NCI-H345 treated with DMSO at 0.1 percent for 48 hours (cell line): ENCODE data around the gene ADI1.
"Not testable (repeated sequence)": the region's sequence is repeated elsewhere in the genome, so short reads cannot be mapped to it uniquely, and the experiment has no call there.

ENCODE experiments used
- DNase-seq: peaks from one replicate; lab custom pipeline; 2025; ENCODE audit not compliant: unreplicated experiment; lab: John Stamatoyannopoulos, UW

ADI1 gene

DNA sequence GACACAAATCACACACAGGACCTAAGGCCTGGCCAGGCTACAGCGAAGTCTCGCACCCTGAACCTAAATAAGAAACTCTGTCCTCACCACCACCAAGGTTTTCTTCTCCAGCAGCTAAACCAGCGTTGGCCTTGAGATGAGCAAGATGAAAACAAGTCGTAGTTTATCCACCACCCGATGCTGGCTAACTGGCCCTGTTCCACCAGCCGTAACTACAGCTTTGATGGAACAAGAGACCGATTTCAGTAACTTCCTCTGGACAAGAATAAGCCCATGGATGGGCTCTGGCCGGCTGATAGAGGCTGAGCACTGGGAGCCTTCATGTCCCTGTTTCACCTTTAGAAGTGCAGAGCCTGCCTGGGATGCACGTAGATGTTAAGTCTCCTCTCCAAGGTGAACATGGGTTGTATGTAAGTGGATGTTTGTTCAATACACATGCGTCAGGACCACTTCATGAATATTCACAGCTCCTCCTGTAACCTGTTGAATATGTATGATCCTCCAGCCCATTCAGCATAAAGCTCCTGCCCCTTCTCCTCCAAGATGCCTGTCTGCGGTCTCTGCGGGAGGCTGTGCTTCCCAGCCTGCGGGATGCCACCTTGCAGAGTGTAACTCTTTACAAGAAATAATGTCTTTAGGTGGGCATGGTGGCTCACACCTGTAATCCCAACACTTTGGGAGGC is 24.2 kb downstream of the ADI1 start:
- DNase-seq = no peak

DNA sequence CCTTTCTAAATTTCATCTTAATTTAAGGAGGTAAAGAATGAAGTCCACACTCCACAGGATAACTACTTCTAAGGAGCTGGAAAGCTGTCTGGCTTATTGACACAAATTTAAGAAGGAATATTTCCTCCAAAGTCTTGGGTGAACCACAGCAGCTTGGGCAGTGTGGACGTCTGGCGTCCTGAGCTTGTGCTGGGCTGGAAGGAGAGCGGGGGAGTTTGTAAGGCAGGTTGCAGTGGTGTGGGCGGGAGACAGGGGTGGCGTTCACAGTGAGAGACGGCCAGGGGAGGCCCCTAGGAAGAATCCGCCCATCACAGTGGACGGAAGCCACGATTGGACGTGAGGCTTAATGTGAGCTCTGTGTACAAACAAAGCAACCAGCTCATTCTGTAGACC is 25.7 kb downstream of the ADI1 start:
- DNase-seq = no peak

GRCh38 chr2:3492951-3493614 is 26.2 kb downstream of the ADI1 start:
- no peak for DNase-seq

- DNase-seq = not testable (repeated sequence)
These were observed 26.9 kb downstream of the ADI1 start for GRCh38 chr2:3492475-3492787.

GRCh38 chr2:3491716-3492474 is 27.4 kb downstream of the ADI1 start:
- no peak for DNase-seq

DNA sequence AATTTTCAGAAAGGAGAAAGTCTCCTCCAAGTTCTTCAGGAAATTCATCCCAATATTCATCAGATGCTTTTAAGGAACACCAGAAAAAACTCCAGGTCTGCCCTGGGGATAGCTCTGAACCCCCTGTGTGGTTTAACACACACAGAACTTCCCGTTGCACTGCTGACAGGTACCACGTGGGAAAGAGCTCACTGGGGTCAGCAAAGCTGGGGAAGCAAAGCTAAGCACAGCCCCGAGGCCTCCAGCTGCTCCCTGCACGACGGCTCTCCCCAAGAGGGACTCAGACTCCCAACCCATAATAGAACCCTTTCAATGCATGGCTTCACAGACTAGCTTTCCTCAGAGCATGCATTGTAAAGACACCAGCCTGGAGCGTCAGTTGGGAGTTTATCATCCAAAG is 28.0 kb downstream of the ADI1 start:
- DNase-seq = no peak

- no peak for DNase-seq
These were observed 28.9 kb downstream of the ADI1 start for GRCh38 chr2:3490191-3491170.

- DNase-seq = no peak
These were observed 29.6 kb downstream of the ADI1 start for GRCh38 chr2:3489764-3490115.

DNA sequence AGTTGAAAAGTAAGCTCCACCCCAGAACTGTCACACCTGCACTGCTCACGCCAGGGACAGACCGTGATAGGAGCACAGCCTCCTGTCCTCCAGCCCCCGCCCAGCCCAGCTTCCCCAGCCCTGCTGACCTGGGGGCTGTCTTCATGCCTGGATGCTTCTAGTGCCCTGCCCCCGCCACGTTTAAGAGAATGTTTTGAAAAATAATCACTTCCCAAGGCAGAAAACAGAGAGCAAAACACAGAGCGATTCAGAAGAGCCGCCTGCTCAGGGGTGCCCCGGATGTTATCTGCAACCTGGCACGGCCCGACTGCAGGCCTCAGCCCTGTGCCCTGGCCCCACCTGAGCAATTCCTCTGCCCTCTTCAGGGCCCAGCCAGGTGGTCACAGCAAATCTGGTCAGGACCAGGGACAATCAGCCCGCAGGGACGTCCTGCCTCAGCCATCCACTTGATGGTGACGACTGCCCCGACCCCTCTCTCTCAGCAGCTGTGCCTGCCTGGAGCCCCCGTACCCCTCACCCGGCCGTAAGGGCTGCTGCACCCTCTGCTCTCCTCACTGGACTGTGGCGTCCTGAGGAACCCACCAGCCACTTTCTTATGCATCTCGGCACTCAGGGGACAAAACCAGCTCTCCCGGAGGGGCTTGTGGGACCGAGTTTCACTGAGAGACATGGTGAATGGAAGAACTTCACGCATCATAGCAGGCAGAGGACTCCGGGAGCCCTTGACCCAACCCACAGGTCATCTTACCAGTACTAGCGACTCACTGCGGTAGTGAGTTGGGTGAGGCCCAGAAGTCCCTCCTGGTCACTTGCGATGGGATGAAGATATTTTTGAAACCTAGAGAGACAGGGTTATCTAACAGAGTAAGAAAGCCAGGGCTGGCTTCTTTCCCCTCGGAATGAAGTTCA is 30.2 kb downstream of the ADI1 start:
- peak; percentile 7 for DNase-seq

DNA sequence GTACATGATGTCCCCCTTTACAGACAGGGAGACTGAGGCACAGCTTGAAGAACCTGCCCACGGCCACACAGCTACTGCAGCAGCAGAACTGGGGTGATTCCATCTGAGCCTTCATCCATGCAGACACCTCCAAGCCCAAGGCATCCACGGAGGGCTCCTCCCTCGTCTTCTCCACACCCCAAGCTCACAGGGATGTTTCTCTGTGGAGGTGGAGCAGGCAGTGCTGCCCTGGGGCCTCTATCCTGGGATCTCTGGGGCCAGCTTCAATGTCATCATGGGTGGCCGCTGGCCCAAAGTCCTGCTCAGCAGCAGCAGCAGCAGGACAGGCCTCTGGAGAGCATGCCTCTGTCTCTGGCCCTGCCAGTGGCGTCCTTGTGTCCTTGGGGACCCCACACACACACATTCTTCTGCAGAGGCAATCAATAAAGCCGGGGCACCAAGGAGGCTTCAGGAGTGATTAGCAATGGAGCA is 31.2 kb downstream of the ADI1 start:
- DNase-seq = no peak

DNA sequence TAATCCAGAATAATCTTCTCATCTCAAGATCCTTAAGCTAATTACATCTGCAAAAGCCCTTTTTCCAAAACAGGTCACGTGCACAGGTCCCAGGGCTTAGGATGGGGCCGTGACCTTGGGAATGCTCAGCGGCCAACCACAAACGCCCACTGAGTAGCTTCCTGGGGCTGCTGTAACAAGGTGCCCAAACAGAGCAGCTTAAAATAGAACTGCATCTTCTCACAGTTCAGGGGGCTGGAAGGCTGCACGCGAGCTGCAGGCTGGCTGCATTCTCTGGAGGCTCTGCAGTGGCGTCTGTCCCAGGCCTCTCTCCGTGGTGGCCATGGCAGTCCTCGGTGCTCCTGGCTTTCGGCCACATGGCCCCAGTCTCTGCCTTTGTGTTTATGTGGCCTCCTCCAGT is 31.9 kb downstream of the ADI1 start:
- DNase-seq = no peak

DNA sequence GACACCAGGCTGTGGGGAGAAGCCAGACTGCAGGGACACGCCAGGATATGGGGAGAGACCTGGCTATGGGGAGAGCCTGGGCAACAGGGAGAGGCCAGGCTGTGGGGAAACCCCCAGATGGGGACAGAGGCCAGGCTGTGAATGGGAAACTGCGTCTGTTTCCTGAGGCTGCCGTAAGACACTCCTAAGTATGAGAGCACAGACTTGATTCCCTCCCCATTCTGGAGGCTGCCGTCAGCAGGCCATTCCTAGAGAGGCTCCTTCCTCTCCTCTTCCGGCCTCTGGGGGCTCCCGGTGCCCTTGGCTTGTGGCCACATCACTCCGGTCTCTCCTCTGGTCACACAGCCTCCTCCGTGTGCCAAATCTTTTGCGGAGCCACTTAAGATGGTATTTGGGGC is 32.3 kb downstream of the ADI1 start:
- DNase-seq = no peak

DNA sequence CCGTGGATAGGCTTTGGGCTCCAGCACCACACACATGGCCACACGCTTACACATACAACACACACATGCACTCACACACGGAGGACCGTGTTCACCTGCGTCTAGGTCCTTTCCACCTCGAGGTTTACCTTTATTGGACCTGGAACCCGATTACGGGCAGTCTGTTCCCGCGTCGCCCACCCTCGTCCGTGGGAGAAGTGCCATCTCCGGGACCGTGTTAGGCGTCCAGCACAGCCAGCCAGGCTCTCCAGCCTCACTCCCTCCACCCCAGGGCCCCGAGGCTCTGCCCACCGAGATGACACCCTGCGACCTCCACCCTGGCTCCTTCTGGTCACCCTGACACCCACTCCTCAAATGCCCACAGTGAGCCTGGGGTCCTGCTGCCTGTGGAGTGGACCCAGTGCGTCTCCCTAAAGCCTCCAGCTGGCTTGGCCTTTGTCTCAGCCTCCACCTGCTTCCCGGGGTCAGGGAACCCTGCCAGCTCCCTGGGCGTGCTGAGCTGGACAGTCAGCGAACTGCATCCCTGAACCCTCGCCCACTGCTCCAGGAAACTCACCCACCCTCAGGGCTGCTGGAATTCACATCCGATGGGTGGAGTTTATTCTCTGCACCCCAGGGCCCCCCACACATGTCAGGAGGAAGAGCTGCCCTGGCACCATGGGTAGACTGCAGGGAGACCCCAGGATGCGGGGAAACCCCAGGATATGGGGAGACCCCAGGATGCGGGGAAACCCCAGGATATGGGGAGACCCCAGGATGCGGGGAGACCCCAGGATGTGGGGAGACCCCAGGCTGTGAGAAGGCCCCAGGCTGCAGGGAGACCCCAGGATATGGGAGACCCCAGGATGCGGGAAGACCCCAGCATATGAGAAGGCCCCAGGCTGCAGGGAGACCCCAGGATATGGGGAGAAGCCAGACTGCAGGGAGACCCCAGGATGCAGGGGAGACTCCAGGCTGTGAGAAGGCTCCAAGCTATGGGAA is 33.0 kb downstream of the ADI1 start:
- no peak for DNase-seq

DNA sequence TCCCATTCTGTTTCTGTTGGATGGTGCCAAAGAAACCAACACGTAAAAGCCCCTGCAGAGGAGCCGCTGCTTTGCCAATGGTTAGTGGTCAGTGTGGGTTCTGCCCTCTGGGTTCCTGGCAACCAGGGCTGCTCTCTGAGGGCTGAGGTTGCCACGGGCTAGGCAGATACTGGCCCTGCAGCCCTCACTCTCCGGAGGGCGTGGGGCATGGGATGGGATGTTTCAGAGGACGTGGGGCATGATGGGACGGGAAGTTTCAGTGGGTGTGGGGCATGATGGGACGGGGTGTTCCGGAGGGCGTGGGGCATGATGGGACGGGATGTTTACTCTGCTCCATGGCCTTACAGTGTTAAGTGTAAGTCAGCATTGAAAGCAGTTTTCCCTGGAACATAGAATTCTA is 34.2 kb downstream of the ADI1 start:
- no peak for DNase-seq

DNA sequence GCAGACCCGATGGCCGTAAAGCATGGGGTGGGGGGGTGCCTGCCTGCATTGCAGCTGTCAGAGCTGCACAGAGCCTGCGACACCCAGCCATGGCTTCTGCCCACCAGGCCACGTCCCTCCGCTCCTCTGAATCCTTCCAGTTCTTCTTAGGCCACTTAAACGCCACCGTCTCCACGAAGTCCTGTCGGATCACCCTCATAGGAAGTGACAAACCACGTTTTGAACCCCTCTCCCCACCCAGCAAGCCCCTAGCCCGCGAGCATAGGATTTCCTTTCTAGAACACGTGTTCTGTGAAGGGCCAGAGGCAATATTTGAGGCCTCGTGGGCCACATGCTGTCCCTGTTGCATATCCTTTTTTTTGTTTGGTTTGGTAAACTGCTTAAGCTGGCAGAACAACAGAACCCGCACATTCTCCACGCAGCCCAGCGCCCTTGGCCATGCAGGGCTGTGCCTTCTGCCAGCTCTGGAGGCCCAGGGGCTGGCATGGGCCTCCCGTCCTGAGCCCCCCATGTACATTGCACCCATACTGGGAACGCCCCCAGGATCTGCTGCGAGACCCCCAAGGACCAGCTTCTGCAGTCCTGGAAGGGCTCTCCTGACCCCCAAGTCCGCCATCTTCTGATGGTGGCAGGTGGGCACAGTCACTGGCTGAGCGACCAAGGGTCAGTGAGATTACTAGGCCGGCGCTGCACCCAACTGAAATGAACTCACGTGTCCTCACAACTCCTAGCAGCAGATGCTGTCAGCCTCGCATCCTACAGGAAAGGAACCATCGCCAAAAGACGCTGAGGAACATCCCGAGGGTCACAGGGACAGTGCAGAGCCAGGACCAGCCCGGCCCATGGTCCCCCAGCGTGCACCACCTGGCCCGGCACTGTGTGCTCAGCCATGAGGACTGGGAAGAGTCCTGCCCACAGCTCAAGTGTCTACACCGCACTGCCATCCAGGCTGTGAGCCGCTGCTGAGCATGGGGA is 35.1 kb downstream of the ADI1 start:
- DNase-seq = no peak

- no peak for DNase-seq
These were observed 35.9 kb downstream of the ADI1 start for GRCh38 chr2:3483227-3483985.

GRCh38 chr2:3482363-3482821 is 36.9 kb downstream of the ADI1 start:
- DNase-seq = no peak
